ENCODE measurements around the gene KIT. TPM values are rescaled to one million over a fixed set of nuclear protein-coding genes. Genes with fewer than 3 reads are reported as not detected.

The KIT gene
- total RNA-seq, 2 experiments from 2014 or later = 0.05 to 0.36 TPM

- H3K4me3 ChIP-seq (ENCODE audit: low read length) = no peak overlapping the region
These were observed 96.6 kb downstream of the KIT start for GRCh38 chr4:54754394-54754793.

DNA sequence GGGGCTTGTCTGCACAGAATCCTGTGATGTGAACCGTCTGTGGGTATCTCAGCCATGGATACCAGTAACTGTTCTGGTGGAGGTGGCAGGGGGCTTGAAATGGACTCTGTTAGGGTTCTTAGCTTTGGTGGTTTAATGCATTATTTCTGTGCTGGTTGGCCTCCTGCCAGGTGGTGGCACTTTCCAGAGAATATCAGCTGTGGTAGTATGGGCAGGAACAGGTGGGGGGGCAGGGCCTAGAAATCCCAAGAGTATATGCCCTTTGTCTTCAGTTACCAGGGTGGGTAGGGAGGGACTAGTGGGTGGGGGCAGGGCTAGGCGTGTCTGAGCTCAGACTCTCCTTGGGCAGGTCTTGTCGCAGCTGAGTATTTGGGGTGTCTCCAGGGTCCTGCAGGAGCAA lies 106.7 kb downstream of the KIT start:
- H3K27ac Mint-ChIP-seq = no peak overlapping the region
- no peaks in the 10 kb centered on the region for H3K4me1 Mint-ChIP-seq (ENCODE audit: low read depth)
- Histone ChIP-seq H3K27me3 (ENCODE audit: control insufficient read depth in 1 of 2, insufficient read depth in 2 of 2, low read length in 2 of 2) (no peaks in the 10 kb centered on the region), H3K4me3 (ENCODE audit: low read length) (no peak overlapping the region), H3K9me3 (ENCODE audit: control insufficient read depth in 1 of 2, insufficient read depth in 1 of 2, low read length in 2 of 2) (peaks cover 0 to 3% of the 10 kb centered on the region in 2 experiments), H3K4me1 (ENCODE audit: insufficient read depth, low read length) (no peaks in the 10 kb centered on the region), H3K36me3 (ENCODE audit: insufficient read depth, low read length) (no peaks in the 10 kb centered on the region), H3K27ac (ENCODE audit: low read depth in 1 of 2, low read length in 2 of 2) (no peak overlapping the region)
- H3K27me3 Mint-ChIP-seq = no peaks in the 10 kb centered on the region
- DNase-seq = no peak
- H3K4me3 Mint-ChIP-seq = no peak overlapping the region
- ChIA-PET CTCF (no interaction called here), POLR2A (no interaction called here)
- H3K9me3 Mint-ChIP-seq = peaks cover 6% of the 10 kb centered on the region
- no peaks in the 10 kb centered on the region for H3K36me3 Mint-ChIP-seq (ENCODE audit: low read depth)
- ATAC-seq (ENCODE audit: poor library complexity) = no peak
- intact Hi-C loops (cut with DNase I, micrococcal nuclease) = no loop called here
- TF ChIP-seq, protein P1, sequence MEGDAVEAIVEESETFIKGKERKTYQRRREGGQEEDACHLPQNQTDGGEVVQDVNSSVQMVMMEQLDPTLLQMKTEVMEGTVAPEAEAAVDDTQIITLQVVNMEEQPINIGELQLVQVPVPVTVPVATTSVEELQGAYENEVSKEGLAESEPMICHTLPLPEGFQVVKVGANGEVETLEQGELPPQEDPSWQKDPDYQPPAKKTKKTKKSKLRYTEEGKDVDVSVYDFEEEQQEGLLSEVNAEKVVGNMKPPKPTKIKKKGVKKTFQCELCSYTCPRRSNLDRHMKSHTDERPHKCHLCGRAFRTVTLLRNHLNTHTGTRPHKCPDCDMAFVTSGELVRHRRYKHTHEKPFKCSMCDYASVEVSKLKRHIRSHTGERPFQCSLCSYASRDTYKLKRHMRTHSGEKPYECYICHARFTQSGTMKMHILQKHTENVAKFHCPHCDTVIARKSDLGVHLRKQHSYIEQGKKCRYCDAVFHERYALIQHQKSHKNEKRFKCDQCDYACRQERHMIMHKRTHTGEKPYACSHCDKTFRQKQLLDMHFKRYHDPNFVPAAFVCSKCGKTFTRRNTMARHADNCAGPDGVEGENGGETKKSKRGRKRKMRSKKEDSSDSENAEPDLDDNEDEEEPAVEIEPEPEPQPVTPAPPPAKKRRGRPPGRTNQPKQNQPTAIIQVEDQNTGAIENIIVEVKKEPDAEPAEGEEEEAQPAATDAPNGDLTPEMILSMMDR (IDR thresholded peaks at IDR 0.05) = no peak

More at GRCh38 chr4:54754394-54754793, 96.6 kb downstream of the KIT start:
- no peaks in the 10 kb centered on the region for H3K4me1 Mint-ChIP-seq (ENCODE audit: low read depth)
- DNase-seq = no peak
- Histone ChIP-seq H3K9me3 (ENCODE audit: control insufficient read depth in 1 of 2, insufficient read depth in 1 of 2, low read length in 2 of 2) (no peaks in the 10 kb centered on the region), H3K27me3 (ENCODE audit: control insufficient read depth in 1 of 2, insufficient read depth in 2 of 2, low read length in 2 of 2) (no peaks in the 10 kb centered on the region), H3K27ac (ENCODE audit: low read depth in 1 of 2, low read length in 2 of 2) (no peak overlapping the region), H3K36me3 (ENCODE audit: insufficient read depth, low read length) (no peaks in the 10 kb centered on the region), H3K4me1 (ENCODE audit: insufficient read depth, low read length) (no peaks in the 10 kb centered on the region)
- H3K27me3 Mint-ChIP-seq = no peaks in the 10 kb centered on the region
- H3K27ac Mint-ChIP-seq = no peak overlapping the region
- ATAC-seq (ENCODE audit: poor library complexity) = no peak
- CTCF ChIA-PET = no interaction called here
- intact Hi-C loops (cut with DNase I, micrococcal nuclease) = no loop called here
- H3K4me3 Mint-ChIP-seq = no peak overlapping the region
- TF ChIP-seq, protein P1 (IDR thresholded peaks at IDR 0.05) = no peak
- POLR2A ChIA-PET = no interaction called here
- H3K9me3 Mint-ChIP-seq = peaks cover 8% of the 10 kb centered on the region
- H3K36me3 Mint-ChIP-seq (ENCODE audit: low read depth) = no peaks in the 10 kb centered on the region

GRCh38 chr4:54767376-54767775 lies 109.6 kb downstream of the KIT start:
- no peak for DNase-seq
- no peak overlapping the region for H3K4me3 ChIP-seq (ENCODE audit: low read length)
- no peak overlapping the region for H3K27ac ChIP-seq (ENCODE audit: low read depth in 1 of 2, low read length in 2 of 2)
- H3K9me3 ChIP-seq (ENCODE audit: control insufficient read depth in 1 of 2, insufficient read depth in 1 of 2, low read length in 2 of 2) = peaks cover 0 to 3% of the 10 kb centered on the region in 2 experiments
- H3K27me3 Mint-ChIP-seq = no peaks in the 10 kb centered on the region
- no peaks in the 10 kb centered on the region for H3K36me3 ChIP-seq (ENCODE audit: insufficient read depth, low read length)
- H3K4me1 Mint-ChIP-seq (ENCODE audit: low read depth) = no peaks in the 10 kb centered on the region
- H3K27me3 ChIP-seq (ENCODE audit: control insufficient read depth in 1 of 2, insufficient read depth in 2 of 2, low read length in 2 of 2) = no peaks in the 10 kb centered on the region
- TF ChIP-seq, protein P1 (IDR thresholded peaks at IDR 0.05) = no peak
- ChIA-PET POLR2A (no interaction called here), CTCF (no interaction called here)
- H3K4me3 Mint-ChIP-seq = no peak overlapping the region
- ATAC-seq (ENCODE audit: poor library complexity) = no peak
- no peaks in the 10 kb centered on the region for H3K36me3 Mint-ChIP-seq (ENCODE audit: low read depth)
- peaks cover 4% of the 10 kb centered on the region for H3K9me3 Mint-ChIP-seq
- H3K4me1 ChIP-seq (ENCODE audit: insufficient read depth, low read length) = no peaks in the 10 kb centered on the region
- no peak overlapping the region for H3K27ac Mint-ChIP-seq
- intact Hi-C loops (cut with DNase I, micrococcal nuclease) = no loop called here
